Measurements from ENCODE around the gene CDK5RAP2.
"Not testable (repeated sequence)": the region's sequence is repeated elsewhere in the genome, so short reads cannot be mapped to it uniquely, and the experiment has no call there.

CDK5RAP2 gene

GRCh38 chr9:120505186-120505585, 74.8 kb downstream of the CDK5RAP2 start:
- DNase-seq = no peak

GRCh38 chr9:120500733-120501132, 79.2 kb downstream of the CDK5RAP2 start:
- no peak for DNase-seq

GRCh38 chr9:120497865-120498264, 82.1 kb downstream of the CDK5RAP2 start:
- DNase-seq = not testable (repeated sequence)

- not testable (repeated sequence) for DNase-seq
These were observed 83.5 kb downstream of the CDK5RAP2 start for GRCh38 chr9:120496438-120496837.

- DNase-seq = no peak
These were observed 88.9 kb downstream of the CDK5RAP2 start for GRCh38 chr9:120490888-120491595.

GRCh38 chr9:120486835-120487234, 93.1 kb downstream of the CDK5RAP2 start:
- DNase-seq = no peak

GRCh38 chr9:120486347-120486746, 93.6 kb downstream of the CDK5RAP2 start:
- DNase-seq = no peak

GRCh38 chr9:120485788-120486187, 94.2 kb downstream of the CDK5RAP2 start:
- DNase-seq = no peak

- no peak for DNase-seq
These were observed 95.8 kb downstream of the CDK5RAP2 start for GRCh38 chr9:120484162-120484561.

GRCh38 chr9:120482424-120483186, 97.4 kb downstream of the CDK5RAP2 start:
- DNase-seq = no peak

- DNase-seq = no peak
These were observed 98.1 kb downstream of the CDK5RAP2 start for GRCh38 chr9:120481846-120482245.

- DNase-seq = no peak
These were observed 98.7 kb downstream of the CDK5RAP2 start for GRCh38 chr9:120481248-120481647.

- no peak for DNase-seq
These were observed 99.3 kb downstream of the CDK5RAP2 start for GRCh38 chr9:120480707-120481106.

GRCh38 chr9:120478208-120478607, 101.8 kb downstream of the CDK5RAP2 start:
- no peak for DNase-seq

- peak; percentile 57 for DNase-seq
These were observed 102.4 kb downstream of the CDK5RAP2 start for GRCh38 chr9:120477534-120478001.

GRCh38 chr9:120475341-120475740, 104.6 kb downstream of the CDK5RAP2 start:
- no peak for DNase-seq

- DNase-seq = no peak
These were observed 105.2 kb downstream of the CDK5RAP2 start for GRCh38 chr9:120474591-120475243.

- no peak for DNase-seq
These were observed 106.4 kb downstream of the CDK5RAP2 start for GRCh38 chr9:120473608-120474007.

GRCh38 chr9:120465685-120466407, 114.1 kb downstream of the CDK5RAP2 start:
- no peak for DNase-seq

- no peak for DNase-seq
These were observed 115.0 kb downstream of the CDK5RAP2 start for GRCh38 chr9:120464887-120465421.

- no peak for DNase-seq
These were observed 115.6 kb downstream of the CDK5RAP2 start for GRCh38 chr9:120464176-120464886.

GRCh38 chr9:120463765-120464164, 116.2 kb downstream of the CDK5RAP2 start:
- no peak for DNase-seq

Data from activated CD8-positive, alpha-beta memory T cell treated with anti-CD3 and anti-CD28 coated beads, Interleukin-2, amount 50 U/mL, for 48 hours (primary cell).